ENCODE data around the gene TXNRD1. TPM values are rescaled to one million over a fixed set of nuclear protein-coding genes. Genes with fewer than 3 reads are reported as not detected.

The TXNRD1 gene
- total RNA-seq, 4 donors from 2014 or later = 243 to 594 (median 299) TPM

GRCh38 chr12:104288635-104289274, 73.2 kb downstream of the TXNRD1 start:
- Histone ChIP-seq H3K27me3 (no peaks in the 10 kb centered on the region), H3K36me3 (peaks cover 19 to 51% (median 33%) of the 10 kb centered on the region in 4 donors), H3K4me1 (peaks cover 44 to 64% (median 57%) of the 10 kb centered on the region in 4 donors), H3K4me3 (peak overlapping the region; percentile 73 to 93 (median 82)), H3K27ac (replicated peaks in 1 of 4) (peak overlapping the region; percentile 94 to 96 (median 94)), H3K9me3 (no peaks in the 10 kb centered on the region)
- 1% methylated on average over 30 of the region's 41 CpGs for WGBS
- TF ChIP-seq POLR2A (IDR thresholded peaks at IDR 0.05; ENCODE audit: low read depth) (peak; percentile 35), CTCF (IDR thresholded peaks at IDR 0.05) (no peak), EP300 (IDR thresholded peaks at IDR 0.05) (no peak), POLR2AphosphoS5 (IDR thresholded peaks at IDR 0.05) (peak; percentile 92 to 96)
- intact Hi-C loops (cut with DNase I) = loop anchor here (2.0 kb wide), 1 partner anchor 74 kb away; the partner anchor contains the start of gene TXNRD1
- peak; percentile 94 for DNase-seq (ENCODE audit: extremely low spot score)

- DNase-seq (ENCODE audit: extremely low spot score) = no peak
- H3K27me3 ChIP-seq = no peaks in the 10 kb centered on the region
- H3K9me3 ChIP-seq = no peaks in the 10 kb centered on the region
- H3K27ac ChIP-seq (replicated peaks in 1 of 4) = peak overlapping the region in 3 of 4 donors; percentile 17 to 96 (median 94)
- H3K4me1 ChIP-seq = peaks cover 49 to 75% (median 71%) of the 10 kb centered on the region in 4 donors
- WGBS = 90% methylated on average over 8 of the region's 8 CpGs
- peak overlapping the region; percentile 73 to 93 (median 82) for H3K4me3 ChIP-seq
- TF ChIP-seq POLR2A (IDR thresholded peaks at IDR 0.05; ENCODE audit: low read depth) = no peak
- TF ChIP-seq CTCF (IDR thresholded peaks at IDR 0.05) = no peak
- no peak for TF ChIP-seq EP300 (IDR thresholded peaks at IDR 0.05)
- TF ChIP-seq POLR2AphosphoS5 (IDR thresholded peaks at IDR 0.05) = no peak
- H3K36me3 ChIP-seq = peaks cover 19 to 66% (median 43%) of the 10 kb centered on the region in 4 donors
- intact Hi-C loops (cut with DNase I) = loop anchor here (5.0 kb wide), 1 partner anchor 67 kb away; no protein-coding TSS in a partner anchor
Measured at GRCh38 chr12:104290320-104290719, 74.7 kb downstream of the TXNRD1 start.

GRCh38 chr12:104290855-104291254, 75.3 kb downstream of the TXNRD1 start:
- Histone ChIP-seq H3K9me3 (no peaks in the 10 kb centered on the region), H3K4me1 (peaks cover 47 to 75% (median 71%) of the 10 kb centered on the region in 4 donors), H3K4me3 (peak overlapping the region in 1 of 4 donors; percentile 88), H3K27ac (replicated peaks in 1 of 4) (peak overlapping the region in 1 of 4 donors; percentile 94), H3K36me3 (peaks cover 19 to 71% (median 49%) of the 10 kb centered on the region in 4 donors), H3K27me3 (no peaks in the 10 kb centered on the region)
- TF ChIP-seq CTCF (IDR thresholded peaks at IDR 0.05) (no peak), POLR2AphosphoS5 (IDR thresholded peaks at IDR 0.05) (no peak), EP300 (IDR thresholded peaks at IDR 0.05) (no peak), POLR2A (IDR thresholded peaks at IDR 0.05; ENCODE audit: low read depth) (no peak)
- intact Hi-C loops (cut with DNase I) = loop anchor here (5.0 kb wide), 1 partner anchor 66 kb away; no protein-coding TSS in a partner anchor
- DNase-seq (ENCODE audit: extremely low spot score) = no peak
- WGBS = 95% methylated on average over 5 of the region's 5 CpGs

GRCh38 chr12:104291867-104292524, 76.4 kb downstream of the TXNRD1 start:
- Histone ChIP-seq H3K4me3 (peak overlapping the region in 1 of 4 donors; percentile 16), H3K4me1 (peaks cover 50 to 77% (median 73%) of the 10 kb centered on the region in 4 donors), H3K9me3 (no peaks in the 10 kb centered on the region), H3K36me3 (peaks cover 19 to 83% (median 56%) of the 10 kb centered on the region in 4 donors), H3K27me3 (no peaks in the 10 kb centered on the region), H3K27ac (replicated peaks in 1 of 4) (peak overlapping the region in 1 of 4 donors; percentile 16)
- TF ChIP-seq POLR2AphosphoS5 (IDR thresholded peaks at IDR 0.05) (no peak), EP300 (IDR thresholded peaks at IDR 0.05) (no peak), POLR2A (IDR thresholded peaks at IDR 0.05; ENCODE audit: low read depth) (no peak), CTCF (IDR thresholded peaks at IDR 0.05) (no peak)
- no peak for DNase-seq (ENCODE audit: extremely low spot score)
- intact Hi-C loops (cut with DNase I) = loop anchor here (5.0 kb wide), 1 partner anchor 65 kb away; no protein-coding TSS in a partner anchor
- WGBS = 72% methylated on average over 5 of the region's 5 CpGs

Measured in esophagus muscularis mucosa (tissue), 4 donors.